Activated CD4-positive, alpha-beta memory T cell treated with anti-CD3 and anti-CD28 coated beads for 36 hours (primary cell): ENCODE results near the gene TNFRSF9. TPM values are rescaled to one million over a fixed set of nuclear protein-coding genes. Genes with fewer than 3 reads are reported as not detected.
"Not testable (repeated sequence)": the region's sequence is repeated elsewhere in the genome, so short reads cannot be mapped to it uniquely, and the experiment has no call there.

Source experiments
- CTCF ChIA-PET: fragments of 350-600 bp; sonication (Branson Sonifier 250); formaldehyde crosslinking; loops from one replicate; lab custom pipeline; 2021; ENCODE audit warnings: antibody characterized with exemption, inconsistent platforms; lab: Charles Lee
- POLR2A ChIA-PET: fragments of 350-600 bp; sonication (Branson Sonifier 250); formaldehyde crosslinking; loops from one replicate; lab custom pipeline; 2021; ENCODE audit warnings: antibody characterized with exemption; lab: Charles Lee
- DNase-seq: peaks from one replicate; pipeline ENCODE4 v3.0.0-alpha.2; 2020
- H3K27ac Mint-ChIP-seq: one replicate; pipeline ENCODE4 v1.8.0; 2021; ENCODE audit warnings: mixed read lengths
- H3K27me3 Mint-ChIP-seq: one replicate; pipeline ENCODE4 v1.8.0; 2021; ENCODE audit warnings: mixed read lengths
- H3K36me3 Mint-ChIP-seq: one replicate; pipeline ENCODE4 v1.8.0; 2021; ENCODE audit warnings: mixed read lengths
- H3K4me1 Mint-ChIP-seq: one replicate; pipeline ENCODE4 v1.8.0; 2021; ENCODE audit warnings: low read depth, mixed read lengths
- H3K4me3 Mint-ChIP-seq: one replicate; pipeline ENCODE4 v1.8.0; 2021; ENCODE audit warnings: mild to moderate bottlenecking, mixed read lengths
- H3K9me3 Mint-ChIP-seq: one replicate; pipeline ENCODE4 v1.8.0; 2021; ENCODE audit warnings: mixed read lengths
- intact Hi-C: fragments of 100-400 bp; cut with micrococcal nuclease; formaldehyde crosslinking; loops from one replicate; pipeline ENCODE4 v1.15.1; 2023
- total RNA-seq, 2 experiments: library from RNA; stranded (reverse); gene quantifications; one replicate each; pipeline ENCODE4 v1.2.3, GENCODE V29; 2021

TNFRSF9 gene
- total RNA-seq, 2 experiments from 2014 or later = 59.9 to 64.0 TPM

DNA sequence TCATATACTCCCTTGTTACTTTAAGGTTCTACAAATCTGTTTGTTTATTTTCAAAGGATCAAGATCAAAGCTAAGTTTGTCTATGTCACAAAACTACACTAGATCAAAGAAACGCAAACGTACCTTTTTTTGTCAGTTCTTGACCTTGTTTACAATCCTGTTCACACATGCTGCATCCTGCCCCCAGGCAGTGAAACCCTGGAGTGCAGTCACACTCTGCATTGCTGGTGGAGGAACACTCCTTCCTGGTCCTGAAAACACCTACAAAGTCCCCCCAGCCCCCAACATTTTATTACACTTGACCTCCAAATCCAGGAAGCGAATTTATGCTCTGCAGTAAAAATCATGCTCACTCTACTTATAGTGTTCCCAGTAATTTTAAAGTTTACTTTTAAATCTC, 2.6 kb downstream of the TNFRSF9 start:
- Mint-ChIP-seq H3K4me1 (peaks cover 48% of the 10 kb centered on the region), H3K4me3 (peak overlapping the region; percentile 64), H3K27ac (no peak overlapping the region), H3K36me3 (peaks cover 41% of the 10 kb centered on the region), H3K9me3 (no peaks in the 10 kb centered on the region), H3K27me3 (peaks cover 8% of the 10 kb centered on the region)
- POLR2A ChIA-PET = no interaction called here
- no peak for DNase-seq
- CTCF ChIA-PET = interaction anchor here (0.5 to 3.1 kb wide), 3 partner anchors 11 to 170 kb away, joined by 3 to 15 read pairs (median 5); no protein-coding TSS in a partner anchor
- intact Hi-C loops = no loop called here

DNA sequence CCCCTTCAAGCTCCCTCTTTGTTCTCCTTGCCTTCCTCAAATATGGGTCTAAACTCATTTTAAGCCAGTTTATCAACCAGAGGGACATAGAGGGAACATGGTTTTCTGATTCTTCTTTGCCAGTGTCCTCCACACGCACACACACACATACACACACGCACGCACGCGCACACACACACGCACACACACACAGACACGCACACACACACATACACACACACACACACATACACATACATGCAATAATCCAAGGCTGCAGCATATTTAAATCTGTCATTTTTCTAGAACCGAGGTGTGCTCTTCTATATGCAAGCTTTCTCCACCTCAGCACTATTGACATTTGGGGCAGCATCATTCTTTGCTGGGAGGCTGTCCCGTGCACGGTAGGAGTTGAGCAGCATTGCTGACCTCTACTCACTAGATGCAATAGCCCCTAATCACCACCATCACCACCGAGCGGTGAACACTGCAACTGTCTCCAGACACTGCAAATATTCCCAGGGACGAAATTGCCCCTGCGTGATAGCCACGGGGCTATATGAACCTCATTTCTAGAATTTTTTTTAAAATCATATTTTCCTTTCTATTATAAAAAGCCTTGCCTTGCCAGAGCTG, 8.0 kb downstream of the TNFRSF9 start:
- POLR2A ChIA-PET = no interaction called here
- H3K4me1 Mint-ChIP-seq = peaks cover 39% of the 10 kb centered on the region

DNA sequence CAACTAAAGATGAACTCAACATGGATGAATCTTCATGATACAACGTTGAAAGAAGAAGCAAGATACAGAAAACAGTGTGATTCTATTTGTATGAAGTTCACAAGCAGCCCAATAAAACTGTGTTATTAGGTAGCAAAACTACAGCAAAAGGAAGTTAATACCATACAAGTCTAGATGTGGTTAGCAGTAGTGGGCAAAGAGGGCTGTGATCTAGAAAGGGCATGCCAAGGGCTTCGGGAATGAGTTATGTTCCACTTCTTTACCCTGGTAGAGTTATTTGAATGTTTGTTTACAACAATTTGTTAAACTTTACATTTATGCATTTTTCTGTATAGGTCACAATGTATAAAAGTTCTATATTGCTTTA, 9.2 kb downstream of the TNFRSF9 start:
- intact Hi-C loops = loop anchor here (1.0 to 2.0 kb wide), 3 partner anchors 9 to 29 kb away; partner anchors contain the start of genes PARK7 and TNFRSF9
- ChIA-PET CTCF (interaction anchor here (2.1 to 2.2 kb wide), 2 partner anchors 9 to 11 kb away, joined by 5 to 10 read pairs; partner anchors contain the start of gene TNFRSF9), POLR2A (interaction anchor here (0.5 to 3.0 kb wide), 4 partner anchors 9 to 84 kb away, joined by 4 to 15 read pairs (median 10); partner anchors contain the start of genes PARK7 and TNFRSF9)
- Mint-ChIP-seq H3K4me3 (peak overlapping the region; percentile 43), H3K36me3 (peaks cover 54% of the 10 kb centered on the region), H3K27me3 (no peaks in the 10 kb centered on the region), H3K9me3 (no peaks in the 10 kb centered on the region), H3K4me1 (peaks cover 34% of the 10 kb centered on the region), H3K27ac (peak overlapping the region; percentile 88)
- DNase-seq = no peak

More for the DNA sequence above, 8.0 kb downstream of the TNFRSF9 start:
- peaks cover 55% of the 10 kb centered on the region for H3K36me3 Mint-ChIP-seq
- no peak for DNase-seq
- no peaks in the 10 kb centered on the region for H3K27me3 Mint-ChIP-seq
- intact Hi-C loops = no loop called here
- H3K27ac Mint-ChIP-seq = peak overlapping the region; percentile 3
- no peak overlapping the region for H3K4me3 Mint-ChIP-seq
- CTCF ChIA-PET = interaction anchor here (1.3 kb wide), 1 partner anchor 30 kb away, joined by 3 read pairs; no protein-coding TSS in a partner anchor
- H3K9me3 Mint-ChIP-seq = no peaks in the 10 kb centered on the region

DNA sequence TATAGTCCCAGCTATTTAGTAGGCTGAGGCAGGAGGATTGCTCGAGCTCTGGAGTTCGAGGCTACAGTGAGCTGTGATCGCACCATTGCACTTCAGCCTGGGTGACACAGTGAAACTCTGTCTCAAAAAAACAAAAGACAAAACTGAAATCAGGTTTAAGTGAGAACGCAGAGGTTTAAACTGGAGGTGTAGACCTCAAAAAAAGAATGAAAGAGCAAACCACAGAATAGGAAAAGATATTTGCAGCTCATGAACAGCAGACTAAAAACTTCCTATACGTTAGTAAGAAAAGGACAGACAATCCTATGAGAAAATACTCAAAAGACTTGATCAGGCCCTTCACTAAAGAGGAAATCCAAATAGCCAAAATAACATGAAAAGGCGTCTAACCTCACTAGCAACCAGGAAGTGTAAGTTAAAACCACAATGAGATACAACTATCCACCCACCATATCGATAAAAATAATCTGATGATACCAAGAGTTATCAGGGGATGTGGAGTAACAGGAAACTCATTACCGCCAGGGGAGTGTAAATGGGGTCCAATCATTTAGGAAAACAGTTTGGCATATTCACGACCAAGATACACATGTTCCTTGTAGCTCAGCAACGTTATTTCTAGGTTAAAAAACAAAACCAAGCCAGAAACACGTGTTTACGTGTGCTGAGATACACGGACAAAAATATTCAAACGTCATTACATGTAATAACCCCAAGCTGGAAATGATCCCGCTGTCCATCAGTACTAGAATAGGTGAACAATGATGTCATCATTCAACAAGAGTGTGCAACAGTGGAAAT, 9.8 kb downstream of the TNFRSF9 start:
- intact Hi-C loops = loop anchor here (1.0 to 2.0 kb wide), 4 partner anchors 9 to 30 kb away; partner anchors contain the start of genes PARK7 and TNFRSF9
- no peaks in the 10 kb centered on the region for H3K27me3 Mint-ChIP-seq
- peak overlapping the region; percentile 43 for H3K4me3 Mint-ChIP-seq
- H3K4me1 Mint-ChIP-seq = peaks cover 34% of the 10 kb centered on the region
- ChIA-PET CTCF (interaction anchor here (0.8 to 2.2 kb wide), 5 partner anchors 9 to 39 kb away, joined by 4 to 10 read pairs (median 4); partner anchors contain the start of gene TNFRSF9), POLR2A (interaction anchor here (0.5 to 3.0 kb wide), 7 partner anchors 9 to 83 kb away, joined by 4 to 15 read pairs (median 7); partner anchors contain the start of genes PARK7 and TNFRSF9)
- no peaks in the 10 kb centered on the region for H3K9me3 Mint-ChIP-seq
- peak; percentile 45 for DNase-seq
- peak overlapping the region; percentile 88 for H3K27ac Mint-ChIP-seq
- H3K36me3 Mint-ChIP-seq = peaks cover 56% of the 10 kb centered on the region

DNA sequence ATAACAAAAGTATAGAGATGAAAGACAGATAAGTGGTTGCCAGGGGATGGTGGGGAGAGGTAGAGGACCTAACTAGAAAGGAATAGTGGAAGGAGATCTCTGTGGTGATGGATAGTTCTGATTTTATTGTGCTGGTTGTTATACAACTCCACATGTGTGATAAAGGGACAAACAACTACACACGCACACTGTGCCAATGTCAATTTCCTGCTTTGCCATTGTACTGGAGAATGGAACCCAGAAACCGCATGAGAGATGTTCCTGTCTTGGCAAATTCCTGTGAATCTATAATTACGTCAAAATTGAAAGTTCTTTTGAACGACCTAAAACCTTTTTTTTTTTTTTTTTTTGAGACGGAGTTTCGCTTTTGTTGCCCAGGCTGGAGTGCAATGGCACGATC, 11.0 kb downstream of the TNFRSF9 start:
- H3K4me3 Mint-ChIP-seq = peak overlapping the region; percentile 51
- peak overlapping the region; percentile 88 for H3K27ac Mint-ChIP-seq
- H3K4me1 Mint-ChIP-seq = peaks cover 32% of the 10 kb centered on the region
- ChIA-PET CTCF (interaction anchor here (2.2 kb wide), 1 partner anchor 11 kb away, joined by 10 read pairs; the partner anchor contains the start of gene TNFRSF9), POLR2A (interaction anchor here (1.8 to 3.0 kb wide), 4 partner anchors 9 to 32 kb away, joined by 7 to 15 read pairs (median 10); partner anchors contain the start of genes PARK7 and TNFRSF9)
- intact Hi-C loops = loop anchor here (1.0 to 2.0 kb wide), 2 partner anchors 20 to 31 kb away; partner anchors contain the start of gene PARK7
- peak; percentile 27 for DNase-seq
- no peaks in the 10 kb centered on the region for H3K9me3 Mint-ChIP-seq
- peaks cover 49% of the 10 kb centered on the region for H3K36me3 Mint-ChIP-seq
- H3K27me3 Mint-ChIP-seq = no peaks in the 10 kb centered on the region

DNA sequence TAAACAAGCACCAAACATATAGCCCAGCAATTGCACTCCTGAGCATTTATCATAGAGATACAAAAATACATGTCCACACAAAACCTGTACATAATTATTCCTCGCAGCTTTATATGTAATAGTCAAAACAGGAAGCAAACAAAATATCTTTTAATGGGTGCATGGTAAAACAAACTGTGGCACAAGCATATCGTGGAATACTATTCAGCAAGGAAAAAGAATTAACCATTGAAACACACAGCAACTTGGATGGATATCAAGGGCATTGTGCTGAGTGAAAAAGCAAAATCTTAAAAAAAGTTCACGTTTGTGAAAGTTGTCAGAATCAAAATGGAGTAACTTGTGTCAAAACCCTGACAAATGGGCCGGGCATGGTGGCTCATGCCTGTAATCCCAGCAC, 12.4 kb downstream of the TNFRSF9 start:
- POLR2A ChIA-PET = no interaction called here

DNA sequence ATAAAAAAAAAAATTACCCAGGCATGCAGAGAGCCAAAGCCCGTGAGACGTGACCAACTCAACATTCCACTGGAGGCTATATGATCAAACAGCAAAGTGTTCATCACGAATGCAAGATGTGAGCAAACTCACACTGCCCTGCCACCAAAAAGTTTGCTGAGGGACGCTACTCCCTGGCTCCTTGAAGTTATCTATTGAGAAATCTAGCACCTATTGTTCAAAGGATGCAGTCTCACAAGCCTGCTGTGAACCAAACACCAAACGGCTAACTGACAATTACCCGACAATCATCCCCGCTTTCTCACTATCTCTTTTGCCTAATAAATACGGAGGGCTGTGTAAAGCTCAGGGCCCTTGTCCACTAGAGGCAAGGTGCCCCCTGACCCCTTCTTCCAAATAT, 13.6 kb downstream of the TNFRSF9 start:
- Mint-ChIP-seq H3K4me1 (peaks cover 29% of the 10 kb centered on the region), H3K36me3 (peaks cover 32% of the 10 kb centered on the region)
- DNase-seq, POLR2A ChIA-PET, intact Hi-C loops, H3K9me3 Mint-ChIP-seq, H3K27me3 Mint-ChIP-seq, CTCF ChIA-PET, H3K27ac Mint-ChIP-seq, H3K4me3 Mint-ChIP-seq: not testable (repeated sequence)

More for the DNA sequence above, 12.4 kb downstream of the TNFRSF9 start:
- Mint-ChIP-seq H3K27me3 (no peaks in the 10 kb centered on the region), H3K4me1 (peaks cover 32% of the 10 kb centered on the region), H3K36me3 (peaks cover 42% of the 10 kb centered on the region), H3K27ac (no peak overlapping the region), H3K4me3 (no peak overlapping the region), H3K9me3 (no peaks in the 10 kb centered on the region)
- intact Hi-C loops = no loop called here
- DNase-seq = no peak
- CTCF ChIA-PET = no interaction called here

DNA sequence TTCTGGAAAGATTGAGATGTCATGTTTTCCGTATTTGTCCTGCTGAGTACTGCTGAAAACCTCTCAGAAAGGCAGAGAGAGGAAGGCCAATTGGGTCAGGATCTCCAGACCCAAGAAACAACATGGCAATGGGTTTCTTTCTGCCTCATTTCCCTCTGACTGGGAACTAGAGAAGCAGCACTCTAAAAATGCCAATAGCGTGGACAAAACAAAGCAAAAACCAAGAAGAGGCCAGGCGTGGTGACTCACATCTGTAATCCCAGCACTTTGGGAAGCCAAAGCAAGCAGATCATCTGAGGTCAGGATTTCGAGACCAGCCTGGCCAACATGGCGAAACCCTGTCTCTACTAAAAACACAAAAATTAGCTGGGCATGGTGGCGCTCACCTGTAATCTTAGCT, 18.3 kb downstream of the TNFRSF9 start:
- intact Hi-C loops = no loop called here
- no peaks in the 10 kb centered on the region for H3K9me3 Mint-ChIP-seq
- H3K4me1 Mint-ChIP-seq = peaks cover 20% of the 10 kb centered on the region
- no peak overlapping the region for H3K4me3 Mint-ChIP-seq
- CTCF ChIA-PET = no interaction called here
- peaks cover 23% of the 10 kb centered on the region for H3K36me3 Mint-ChIP-seq
- H3K27ac Mint-ChIP-seq = no peak overlapping the region
- POLR2A ChIA-PET = interaction anchor here (2.1 kb wide), 1 partner anchor 8 kb away, joined by 7 read pairs; no protein-coding TSS in a partner anchor
- H3K27me3 Mint-ChIP-seq = no peaks in the 10 kb centered on the region
- no peak for DNase-seq

DNA sequence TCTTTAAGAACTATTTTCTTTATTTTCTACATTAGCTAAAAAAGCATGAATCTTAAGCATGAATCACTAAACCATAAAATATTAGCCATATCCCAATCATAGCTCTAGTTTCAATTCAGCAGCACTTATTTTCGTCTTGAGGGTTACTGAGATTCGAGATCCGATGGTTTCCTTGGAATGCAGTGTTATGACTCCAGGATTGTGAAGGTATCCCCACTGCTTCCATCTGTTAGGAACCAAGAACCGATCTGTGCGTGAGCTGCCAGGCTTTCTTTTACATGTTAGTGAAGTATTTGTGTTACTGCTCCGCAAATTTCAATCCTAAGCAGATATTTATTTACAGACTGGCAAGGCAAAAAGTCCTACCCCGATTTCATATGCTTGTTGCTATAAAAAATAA, 18.8 kb downstream of the TNFRSF9 start:
- H3K27ac Mint-ChIP-seq = no peak overlapping the region

DNA sequence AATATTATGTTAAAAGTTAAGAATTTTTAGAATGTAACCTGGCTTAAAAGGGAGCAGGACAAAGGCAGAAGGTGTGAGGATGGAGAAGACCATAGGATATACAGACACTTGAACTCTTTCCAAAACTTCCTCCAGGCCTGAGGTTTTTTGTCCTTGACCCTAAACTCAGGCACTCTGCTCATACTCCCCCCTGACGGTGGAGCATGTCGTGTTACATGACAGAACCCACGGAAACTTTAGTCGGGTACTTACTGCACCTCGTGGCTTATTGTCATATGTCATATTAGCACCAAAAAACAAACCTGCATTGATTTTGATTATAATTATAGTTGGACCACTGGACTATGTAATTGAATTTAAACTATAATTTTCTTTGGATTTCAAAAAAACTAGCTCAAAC, 20.8 kb downstream of the TNFRSF9 start:
- DNase-seq = no peak
- ChIA-PET POLR2A (interaction anchor here (1.3 to 2.1 kb wide), 2 partner anchors 10 to 42 kb away, joined by 5 to 7 read pairs; partner anchors contain the start of gene PARK7), CTCF (interaction anchor here (0.7 to 1.4 kb wide), 2 partner anchors 18 to 272 kb away, joined by 3 to 4 read pairs; no protein-coding TSS in a partner anchor)
- no peak overlapping the region for H3K4me3 Mint-ChIP-seq
- peaks cover 36% of the 10 kb centered on the region for H3K4me1 Mint-ChIP-seq
- peaks cover 12% of the 10 kb centered on the region for H3K36me3 Mint-ChIP-seq
- no peaks in the 10 kb centered on the region for H3K27me3 Mint-ChIP-seq
- H3K27ac Mint-ChIP-seq = no peak overlapping the region
- intact Hi-C loops = loop anchor here (1.0 kb wide), 1 partner anchor 11 kb away; no protein-coding TSS in a partner anchor
- no peaks in the 10 kb centered on the region for H3K9me3 Mint-ChIP-seq

More for the DNA sequence above, 18.8 kb downstream of the TNFRSF9 start:
- H3K4me1 Mint-ChIP-seq = peaks cover 25% of the 10 kb centered on the region
- peaks cover 21% of the 10 kb centered on the region for H3K36me3 Mint-ChIP-seq
- DNase-seq = no peak
- intact Hi-C loops = no loop called here
- POLR2A ChIA-PET = interaction anchor here (2.1 kb wide), 1 partner anchor 8 kb away, joined by 7 read pairs; no protein-coding TSS in a partner anchor
- CTCF ChIA-PET = interaction anchor here (0.8 kb wide), 1 partner anchor 18 kb away, joined by 4 read pairs; no protein-coding TSS in a partner anchor
- H3K9me3 Mint-ChIP-seq = no peaks in the 10 kb centered on the region
- no peaks in the 10 kb centered on the region for H3K27me3 Mint-ChIP-seq
- no peak overlapping the region for H3K4me3 Mint-ChIP-seq

DNA sequence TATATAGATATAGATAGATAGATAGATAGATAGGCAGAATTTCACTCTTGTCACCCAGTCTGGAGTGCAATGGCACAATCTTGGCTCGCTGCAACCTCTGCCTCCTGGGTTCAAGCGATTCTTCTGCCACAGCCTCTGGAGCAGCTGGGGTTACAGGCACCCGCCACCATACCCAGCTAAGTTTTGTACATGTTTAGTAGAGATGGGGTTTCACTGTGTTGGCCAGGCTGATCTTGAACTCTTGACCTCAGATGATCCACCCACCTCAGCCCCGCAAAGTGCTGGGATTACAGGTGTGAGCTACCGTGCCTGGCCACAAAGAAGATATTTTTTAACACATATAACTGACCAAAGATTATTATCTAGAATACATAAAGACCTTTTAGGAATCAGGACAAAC, 22.7 kb downstream of the TNFRSF9 start:
- H3K4me3 Mint-ChIP-seq, POLR2A ChIA-PET, H3K27me3 Mint-ChIP-seq, intact Hi-C loops, H3K27ac Mint-ChIP-seq, DNase-seq, H3K9me3 Mint-ChIP-seq: not testable (repeated sequence)
- CTCF ChIA-PET = interaction anchor here (1.0 kb wide), 1 partner anchor 16 kb away, joined by 3 read pairs; no protein-coding TSS in a partner anchor
- Mint-ChIP-seq H3K4me1 (peaks cover 45% of the 10 kb centered on the region), H3K36me3 (peaks cover 12% of the 10 kb centered on the region)
